GM18870 (cell line): ENCODE data around the gene MAS1.
"Not testable (repeated sequence)": the region's sequence is repeated elsewhere in the genome, so short reads cannot be mapped to it uniquely, and the experiment has no call there.

Source experiments
- ATAC-seq: cut with Tn5 transposase; IDR thresholded peaks from one replicate; pipeline ENCODE4 v1.9.1; 2021; ENCODE audit warnings: moderate library complexity; ENCODE audit not compliant: unreplicated experiment

MAS1 gene

GRCh38 chr6:159890792-159891191 is at the start of gene MAS1:
Gene MAS1, plus strand, starts transcription at chr6:159890988. Its CDS starts 15,968 bp downstream, at chr6:159906956.
- ATAC-seq: no peak

DNA sequence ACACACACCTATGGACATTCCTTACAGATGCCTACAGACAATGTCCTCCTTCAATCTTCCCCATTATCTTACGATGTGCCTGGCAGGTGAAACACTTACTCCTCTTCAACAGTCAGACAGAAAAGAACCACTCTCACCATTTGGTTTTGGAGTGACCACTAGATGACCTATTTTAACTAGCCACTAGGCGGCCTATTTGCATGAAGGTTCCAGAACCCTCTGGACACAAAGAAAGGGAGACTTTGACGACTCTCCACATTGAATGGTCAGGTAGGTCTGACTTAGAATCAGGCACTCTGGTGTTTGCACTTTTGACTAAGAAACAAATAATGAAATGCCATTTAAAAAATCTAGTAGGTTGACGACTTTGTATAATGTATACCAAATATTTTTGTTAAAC is 48.8 kb upstream of the MAS1 start:
- ATAC-seq: no peak

GRCh38 chr6:159844737-159845645 is 45.8 kb upstream of the MAS1 start:
- ATAC-seq: no peak

GRCh38 chr6:159848552-159848951 is 42.2 kb upstream of the MAS1 start:
- not testable (repeated sequence) for ATAC-seq

DNA sequence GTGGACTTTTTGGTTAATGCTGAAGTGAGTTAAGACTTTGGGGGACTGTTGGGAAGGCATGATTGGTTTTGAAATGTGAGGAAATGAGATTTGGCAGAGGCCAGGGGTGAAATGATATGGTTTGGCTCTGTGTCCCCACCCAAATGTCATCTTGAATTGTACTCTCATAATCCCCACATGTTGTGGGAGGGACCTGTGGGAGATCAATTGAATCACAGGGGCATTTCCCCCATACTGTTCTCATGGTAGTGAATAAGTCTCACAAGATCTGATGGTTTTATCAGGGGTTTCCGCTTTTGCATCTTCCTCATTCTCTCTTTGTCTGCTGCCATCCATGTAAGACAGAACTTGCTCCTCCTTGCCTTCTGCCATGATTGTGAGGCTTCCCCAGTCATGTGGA is 40.9 kb upstream of the MAS1 start:
- ATAC-seq: not testable (repeated sequence)

DNA sequence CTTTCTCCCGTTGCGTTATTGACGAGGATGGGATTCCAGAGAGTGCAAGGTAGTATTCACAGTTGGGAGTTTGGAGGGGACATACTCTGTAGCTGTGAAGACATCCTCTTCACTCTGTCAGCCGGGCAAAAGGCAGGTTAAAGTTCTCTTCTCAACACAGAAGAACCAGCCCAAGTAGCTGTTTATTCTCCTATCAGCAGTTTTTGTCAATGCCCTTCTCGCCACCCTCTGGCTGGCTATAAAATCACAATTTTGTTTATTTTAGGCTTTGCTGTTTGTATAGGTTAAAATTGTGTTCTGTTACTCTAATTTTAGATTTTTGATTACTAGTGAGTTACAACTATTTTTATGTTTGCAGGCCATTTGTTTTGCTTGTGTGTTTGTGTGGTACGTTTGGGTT is 37.9 kb upstream of the MAS1 start:
- no peak for ATAC-seq

DNA sequence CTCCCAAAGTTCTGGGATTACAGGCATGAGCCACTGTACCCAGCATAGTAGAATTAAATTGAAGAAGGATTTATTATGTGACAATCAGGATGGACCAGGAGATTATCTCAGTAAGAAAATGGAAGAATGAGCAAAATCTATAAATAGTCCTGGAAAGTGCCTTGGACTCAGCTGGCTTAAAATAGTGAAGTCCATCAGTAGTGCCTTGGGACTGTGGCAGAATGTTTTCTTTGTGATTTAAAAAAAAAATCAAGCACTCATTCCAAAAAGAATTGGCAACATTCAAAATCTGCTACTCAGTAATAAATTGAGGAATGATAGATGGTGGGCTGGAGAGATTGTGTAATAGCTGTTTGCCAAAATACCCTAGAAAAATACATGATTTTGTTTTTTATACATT is 37.0 kb upstream of the MAS1 start:
- no peak for ATAC-seq

DNA sequence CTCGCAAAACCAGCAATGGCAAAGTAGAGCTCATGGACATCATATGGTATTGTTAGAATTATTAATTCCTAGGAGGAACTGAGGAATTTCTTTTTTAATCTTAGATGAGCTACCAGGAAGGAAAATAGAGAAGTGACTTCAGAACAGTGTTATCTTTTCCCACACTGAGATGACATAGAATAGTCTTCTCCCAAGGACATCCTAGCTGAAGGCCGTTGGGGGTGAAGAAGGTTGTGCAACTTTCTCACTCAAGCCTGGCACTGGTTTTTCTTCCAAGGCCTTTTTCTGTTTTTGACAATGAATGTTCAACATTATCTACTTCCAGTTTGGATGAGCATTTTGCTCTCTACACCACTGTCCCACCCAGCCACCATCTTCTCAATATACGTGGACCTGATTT is 35.8 kb upstream of the MAS1 start:
- ATAC-seq: no peak

- no peak for ATAC-seq
Observed at GRCh38 chr6:159858259-159858658, 32.5 kb upstream of the MAS1 start.

DNA sequence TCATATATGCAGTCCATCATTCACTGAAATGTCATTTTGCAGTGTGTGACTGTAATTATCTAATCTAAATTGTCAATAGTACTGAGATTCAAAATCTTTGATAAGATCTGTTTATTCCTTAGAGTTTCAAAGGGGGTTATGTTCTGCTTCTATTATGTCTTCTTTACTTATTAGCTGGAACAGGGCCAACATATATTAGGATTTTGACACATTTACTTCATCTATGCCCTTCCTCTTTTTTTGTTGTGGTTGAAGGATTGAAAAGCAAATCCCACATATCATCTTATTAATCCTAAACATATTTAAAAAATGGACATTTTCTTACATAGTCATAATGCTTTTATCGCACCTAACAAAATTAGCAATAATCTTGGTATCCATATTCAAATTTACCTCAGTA is 30.3 kb upstream of the MAS1 start:
- ATAC-seq: no peak

DNA sequence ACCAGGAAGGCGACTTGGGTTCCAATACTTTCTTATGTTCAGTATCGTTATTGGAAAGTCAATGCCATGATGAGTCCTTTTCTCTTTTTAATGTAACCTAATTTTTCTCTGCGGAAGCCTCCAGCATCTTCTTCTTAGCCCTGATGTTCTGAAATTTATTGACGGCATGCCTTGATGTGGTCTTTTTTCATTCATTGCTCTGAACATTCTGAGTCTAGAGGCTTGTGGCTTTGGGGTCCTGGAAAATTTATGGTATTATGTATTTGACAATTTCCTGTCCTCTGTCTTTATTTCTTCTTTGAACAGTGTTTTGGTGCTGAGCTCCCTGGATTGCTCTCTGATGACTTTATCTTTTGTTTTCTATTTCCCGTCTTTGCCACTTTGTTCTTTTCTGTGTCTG is 28.7 kb upstream of the MAS1 start:
- no peak for ATAC-seq

DNA sequence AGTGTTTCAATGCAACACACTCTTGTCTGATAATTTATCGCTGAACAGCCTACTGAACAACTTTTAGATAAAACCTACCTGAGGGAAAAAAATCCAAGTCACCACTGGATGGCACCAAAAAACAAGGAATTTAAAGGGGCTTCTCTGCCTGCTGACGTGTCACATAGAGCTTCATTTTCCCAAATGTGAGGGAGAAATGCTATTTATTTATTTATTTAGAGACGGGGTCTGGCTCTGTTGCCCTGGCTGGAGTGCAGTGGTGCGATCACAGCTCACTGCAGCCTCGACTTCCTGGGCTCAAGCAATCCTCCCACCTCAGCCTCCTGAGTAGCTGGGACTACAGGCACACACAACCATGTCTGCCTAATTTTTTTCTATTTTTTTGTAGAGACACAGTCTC is 27.4 kb upstream of the MAS1 start:
- not testable (repeated sequence) for ATAC-seq

DNA sequence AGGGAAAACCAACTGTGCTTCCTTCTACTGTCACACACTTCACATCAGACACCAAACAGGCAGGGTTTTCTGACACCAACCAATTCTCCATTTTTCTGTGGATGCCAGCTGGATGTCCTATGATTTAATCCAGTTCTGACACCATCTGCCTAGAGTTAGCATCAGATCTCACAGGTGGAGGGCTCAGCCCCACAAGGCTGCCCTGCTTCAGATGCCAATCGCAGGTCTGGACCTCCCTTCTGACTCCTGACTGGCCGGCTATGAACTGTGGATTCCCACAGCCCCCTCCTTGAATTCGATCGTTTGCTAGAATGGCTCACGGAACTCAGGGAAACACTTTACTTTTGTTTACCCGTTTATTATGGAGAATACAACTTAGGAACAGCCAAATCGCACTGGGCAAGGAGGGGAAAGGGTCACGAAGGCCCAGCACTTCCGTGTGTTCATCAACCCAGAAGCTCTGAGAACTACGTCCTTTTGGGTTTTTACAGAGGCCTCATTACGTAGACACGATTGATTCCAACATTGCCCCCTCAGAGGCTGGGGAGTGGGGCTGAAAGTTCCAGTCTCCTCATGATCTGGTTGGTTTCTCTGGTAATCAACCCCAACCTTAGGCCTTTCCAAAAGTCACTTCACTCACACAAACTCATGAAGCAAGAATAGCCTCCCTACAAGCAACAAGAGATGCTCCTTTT is 25.4 kb upstream of the MAS1 start:
- no peak for ATAC-seq

DNA sequence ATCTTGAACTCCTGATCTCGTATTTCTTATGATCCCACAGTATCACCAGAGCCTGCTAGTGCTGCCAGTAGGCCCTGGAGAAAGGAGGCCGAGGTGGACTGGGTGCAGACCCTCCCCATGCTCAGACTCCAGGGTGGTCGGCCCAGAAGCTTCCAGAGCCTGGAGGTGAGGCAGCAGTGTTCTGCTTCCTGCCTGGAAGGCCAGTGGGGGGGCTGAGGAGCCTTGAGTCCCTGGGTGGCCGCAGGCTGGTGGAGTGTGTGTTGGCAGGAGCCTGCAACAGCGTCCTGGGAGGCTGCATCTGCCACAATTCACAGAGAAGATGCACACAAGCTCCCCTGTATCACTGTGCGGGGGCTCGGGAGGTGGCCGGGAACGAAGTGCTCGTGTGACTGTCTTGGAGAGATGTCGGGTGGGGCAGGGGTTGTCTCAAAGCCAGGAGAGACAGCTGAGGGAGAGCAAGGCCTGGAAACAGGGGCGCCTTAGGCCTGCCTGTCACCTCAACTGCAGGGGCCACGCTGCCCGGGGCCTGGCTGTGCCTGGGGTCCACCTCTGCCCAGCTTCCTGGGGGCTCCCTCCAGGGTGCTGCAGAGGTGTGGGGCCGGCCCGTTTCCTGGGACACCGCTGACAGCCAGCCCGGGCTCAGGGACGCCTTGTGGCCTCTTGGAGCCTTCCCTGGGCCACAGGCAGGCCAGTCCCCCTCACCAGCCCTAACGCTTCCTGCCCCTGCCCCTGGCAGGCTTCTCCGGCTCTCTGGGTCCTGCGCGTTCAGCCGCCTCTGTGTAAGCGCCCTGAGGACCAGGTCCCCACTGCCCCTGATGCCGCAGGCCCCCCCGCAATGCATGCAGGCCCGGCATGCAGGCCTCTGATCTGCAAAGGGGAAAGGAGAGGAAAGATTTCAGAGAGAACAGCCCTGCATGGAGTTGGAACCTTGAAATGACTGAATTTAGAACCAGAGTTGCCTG is 24.2 kb upstream of the MAS1 start:
- ATAC-seq: no peak

- ATAC-seq: no peak
Observed at GRCh38 chr6:159871241-159871640, 19.5 kb upstream of the MAS1 start.

DNA sequence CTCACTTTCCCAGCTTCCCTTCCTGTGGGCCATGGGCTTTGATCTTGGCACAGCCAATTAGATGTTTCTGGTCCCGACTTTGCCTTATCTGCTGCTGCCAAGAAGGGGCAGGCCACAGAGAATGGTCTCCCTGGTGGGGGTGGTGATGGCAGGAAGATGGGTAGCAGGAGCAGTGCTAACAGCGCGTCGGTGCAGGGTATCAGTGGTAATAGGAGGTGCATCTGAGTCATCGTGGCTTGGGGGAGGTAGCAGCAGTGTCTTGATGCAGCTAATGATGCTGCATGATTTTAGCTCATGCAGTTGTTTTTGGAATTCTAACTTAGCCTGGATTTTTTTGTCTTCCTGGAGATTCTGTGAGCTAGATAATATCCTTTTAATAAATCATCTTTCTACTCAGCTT is 18.9 kb upstream of the MAS1 start:
- no peak for ATAC-seq

DNA sequence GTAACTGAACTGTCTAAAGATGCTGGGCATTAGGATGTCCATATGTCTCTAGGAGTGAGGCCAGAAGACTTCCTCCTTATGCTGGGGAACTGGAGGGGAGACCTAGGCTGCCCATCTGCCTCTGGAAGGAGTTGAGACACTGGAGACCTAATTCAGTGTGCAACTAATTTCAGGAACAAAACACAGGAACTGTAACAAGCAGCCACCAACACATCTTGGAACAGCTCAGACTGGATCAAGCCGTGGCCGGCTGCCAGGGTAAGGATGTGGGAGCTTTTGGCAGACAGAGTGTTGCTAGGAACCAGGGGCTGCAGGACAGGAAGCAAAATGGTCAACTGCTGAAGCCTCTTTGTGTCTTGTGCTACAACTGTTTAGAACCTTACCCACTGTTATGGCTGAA is 16.4 kb upstream of the MAS1 start:
- ATAC-seq: no peak

GRCh38 chr6:159875194-159875593 is 15.6 kb upstream of the MAS1 start:
- no peak for ATAC-seq

DNA sequence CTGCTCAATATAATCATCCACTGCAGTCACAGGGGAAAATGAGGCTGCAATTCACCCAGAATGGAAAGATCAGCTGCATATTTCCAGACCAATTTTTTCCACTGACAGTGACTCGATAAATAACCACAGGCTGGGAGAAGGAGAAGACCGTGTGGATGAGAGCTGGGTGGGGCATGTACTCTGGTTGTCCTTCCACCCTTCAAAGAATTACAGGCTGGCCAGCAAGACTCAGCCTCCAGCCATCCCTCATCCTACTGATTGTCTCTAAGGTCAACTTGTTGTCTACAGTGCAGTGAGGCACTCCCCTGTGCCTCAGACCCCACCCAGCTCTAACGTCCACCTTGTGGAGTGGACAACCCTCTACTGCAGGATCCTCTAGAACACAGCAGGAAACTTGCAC is 14.5 kb upstream of the MAS1 start:
- ATAC-seq: no peak

DNA sequence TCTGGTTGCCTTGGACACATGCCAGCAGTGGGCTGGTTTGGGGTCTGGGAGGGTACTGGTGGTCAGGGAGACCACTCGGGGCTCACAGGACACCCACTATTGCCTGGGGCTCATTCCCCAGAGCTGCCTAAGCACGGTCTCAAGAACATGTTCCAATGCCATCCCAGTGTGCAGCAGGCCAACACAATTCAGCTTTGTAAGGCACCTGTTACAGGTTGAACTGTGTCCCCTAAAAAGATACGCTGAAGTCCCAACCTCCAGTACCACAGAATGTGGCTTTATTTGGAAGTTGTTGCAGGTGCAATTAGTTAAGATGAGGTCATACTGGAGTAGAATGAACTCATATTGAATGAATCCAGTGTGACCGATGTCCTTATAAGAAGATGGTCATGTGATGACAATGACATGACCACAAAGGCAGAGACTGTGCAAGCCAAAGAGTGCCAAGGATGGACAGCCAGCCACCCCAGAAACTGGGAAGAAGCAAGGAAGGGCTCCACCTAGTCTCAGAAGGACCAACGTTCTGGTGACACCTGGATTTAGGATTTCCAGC is 13.5 kb upstream of the MAS1 start:
- no peak for ATAC-seq

DNA sequence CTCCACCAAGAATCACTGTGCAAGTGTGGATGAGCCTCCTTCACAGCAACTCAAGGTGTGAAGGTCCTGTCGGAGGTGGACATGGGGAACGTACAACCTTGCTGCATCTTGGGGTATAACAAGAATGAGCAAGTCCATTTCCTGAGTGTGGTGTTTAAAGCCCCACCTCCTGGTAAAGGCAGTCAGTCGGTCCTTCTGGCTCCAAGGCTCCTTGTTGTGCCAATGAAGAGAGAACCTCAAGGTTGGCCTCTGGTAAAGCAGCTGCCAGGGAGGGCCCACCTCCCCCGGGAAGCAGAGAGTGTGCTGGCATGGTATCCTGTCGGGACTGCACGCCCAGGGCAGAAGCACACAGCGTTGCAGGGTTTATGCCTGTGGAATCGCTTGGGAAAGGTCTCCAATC is 12.4 kb upstream of the MAS1 start:
- ATAC-seq: no peak
